NCI-H446 treated with DMSO at 0.1 percent for 48 hours (cell line): Measurements from ENCODE around the gene TOR4A.

Experiments
- DNase-seq: peaks from one replicate; lab custom pipeline; 2025; lab: John Stamatoyannopoulos, UW

Gene TOR4A

DNA sequence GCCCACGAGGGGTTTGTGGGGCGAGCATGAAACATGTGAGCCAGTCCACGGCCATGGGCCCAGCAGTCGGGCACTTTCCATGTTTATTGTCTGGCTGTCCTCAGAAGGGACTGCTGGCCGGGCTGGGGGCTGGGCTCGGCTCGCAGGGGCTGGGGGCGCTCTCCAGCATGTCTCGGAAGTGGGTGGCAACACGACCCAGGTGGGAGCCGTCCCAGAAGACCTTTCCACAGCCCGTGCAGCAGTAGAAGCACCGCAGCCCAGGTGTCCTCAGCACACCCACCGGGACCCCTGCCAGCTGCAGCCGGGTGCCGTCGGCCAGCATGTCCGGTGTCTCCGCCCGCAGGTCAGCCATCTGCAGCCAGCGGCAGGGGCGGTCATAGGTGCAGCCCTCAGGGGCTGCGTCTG, 29.3 kb downstream of the TOR4A start:
- no peak for DNase-seq

DNA sequence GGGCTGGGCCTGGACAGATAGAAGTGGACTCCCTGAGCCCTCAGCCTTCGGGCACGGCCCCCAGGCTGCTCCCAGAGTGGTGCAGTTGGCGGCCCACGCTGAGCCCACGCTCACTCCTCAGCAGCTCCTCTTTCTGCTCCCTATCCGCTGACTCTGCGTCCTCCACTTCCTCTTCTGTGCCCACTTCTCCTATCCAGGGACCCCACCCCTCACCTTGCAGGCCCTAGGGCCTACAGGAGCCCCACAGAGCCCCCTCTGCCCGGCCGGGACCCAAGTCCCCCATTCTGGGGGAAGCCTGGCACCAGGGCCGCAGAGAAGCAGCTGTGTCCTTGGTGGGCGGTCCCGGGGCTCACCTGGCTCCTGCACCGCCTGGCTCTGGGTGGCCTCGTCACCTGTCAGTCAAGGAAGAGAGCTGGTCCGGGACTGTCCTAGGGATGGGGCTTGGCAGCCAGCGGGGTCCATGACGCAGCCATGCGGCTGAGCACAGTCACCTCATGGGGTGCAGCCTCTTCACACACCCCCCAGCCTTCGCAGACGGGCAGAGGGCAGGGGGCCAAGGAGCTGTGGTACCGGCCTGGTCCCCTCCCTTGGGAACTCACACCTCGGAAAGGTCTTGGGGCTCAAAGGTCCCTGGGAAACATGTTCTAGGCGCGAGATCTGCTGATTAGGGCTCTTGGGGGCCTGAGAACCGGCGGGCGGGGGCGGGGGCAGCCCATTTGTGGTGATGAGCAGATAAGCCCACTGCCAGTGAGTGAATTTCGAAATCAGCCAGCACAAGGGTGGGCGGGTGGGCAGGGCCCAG, 29.9 kb downstream of the TOR4A start:
- no peak for DNase-seq

- DNase-seq, result no peak
These were observed 30.6 kb downstream of the TOR4A start for GRCh38 chr9:137308057-137308619.

DNA sequence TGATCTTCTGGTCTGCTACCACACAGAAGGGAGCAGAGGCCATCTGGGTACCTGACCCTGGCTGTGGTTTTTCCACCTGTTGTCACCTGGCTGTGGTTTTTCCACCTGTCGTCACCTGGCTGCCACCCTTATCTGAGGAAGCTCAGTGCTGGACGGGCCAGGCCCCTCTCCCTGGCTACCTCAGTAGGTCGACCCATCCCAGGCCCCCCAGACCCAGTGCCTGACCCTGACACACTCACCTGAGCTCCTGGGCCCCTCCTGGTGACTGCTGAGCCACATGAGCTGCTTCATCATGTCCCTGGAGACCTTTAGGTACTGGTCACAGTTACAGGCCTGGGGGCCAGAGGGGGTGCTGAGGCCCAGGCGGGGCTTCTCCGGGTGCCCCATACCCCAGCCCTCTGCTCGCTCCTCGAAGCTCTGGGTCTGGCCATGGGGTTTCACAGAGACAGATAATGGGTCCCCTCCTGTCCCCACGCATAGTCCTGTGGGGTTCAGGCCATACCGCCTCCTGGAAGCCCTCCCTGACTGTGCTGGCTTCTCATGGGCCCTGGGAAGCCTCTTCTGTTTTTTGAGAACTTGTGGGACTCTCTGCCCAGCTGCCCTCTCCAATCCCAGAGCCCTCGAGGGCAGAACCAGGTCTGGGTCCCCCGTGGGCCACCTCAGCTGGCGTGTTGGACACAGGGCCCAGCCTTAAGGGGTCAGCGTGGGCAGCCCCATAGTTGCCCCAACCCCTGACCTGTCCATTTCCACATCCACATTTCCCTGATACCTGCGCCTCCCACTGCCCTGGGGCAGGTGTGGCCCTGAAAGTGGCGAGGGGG, 32.1 kb downstream of the TOR4A start:
- no peak for DNase-seq

- DNase-seq, result no peak
These were observed 32.9 kb downstream of the TOR4A start for GRCh38 chr9:137310189-137311052.

DNA sequence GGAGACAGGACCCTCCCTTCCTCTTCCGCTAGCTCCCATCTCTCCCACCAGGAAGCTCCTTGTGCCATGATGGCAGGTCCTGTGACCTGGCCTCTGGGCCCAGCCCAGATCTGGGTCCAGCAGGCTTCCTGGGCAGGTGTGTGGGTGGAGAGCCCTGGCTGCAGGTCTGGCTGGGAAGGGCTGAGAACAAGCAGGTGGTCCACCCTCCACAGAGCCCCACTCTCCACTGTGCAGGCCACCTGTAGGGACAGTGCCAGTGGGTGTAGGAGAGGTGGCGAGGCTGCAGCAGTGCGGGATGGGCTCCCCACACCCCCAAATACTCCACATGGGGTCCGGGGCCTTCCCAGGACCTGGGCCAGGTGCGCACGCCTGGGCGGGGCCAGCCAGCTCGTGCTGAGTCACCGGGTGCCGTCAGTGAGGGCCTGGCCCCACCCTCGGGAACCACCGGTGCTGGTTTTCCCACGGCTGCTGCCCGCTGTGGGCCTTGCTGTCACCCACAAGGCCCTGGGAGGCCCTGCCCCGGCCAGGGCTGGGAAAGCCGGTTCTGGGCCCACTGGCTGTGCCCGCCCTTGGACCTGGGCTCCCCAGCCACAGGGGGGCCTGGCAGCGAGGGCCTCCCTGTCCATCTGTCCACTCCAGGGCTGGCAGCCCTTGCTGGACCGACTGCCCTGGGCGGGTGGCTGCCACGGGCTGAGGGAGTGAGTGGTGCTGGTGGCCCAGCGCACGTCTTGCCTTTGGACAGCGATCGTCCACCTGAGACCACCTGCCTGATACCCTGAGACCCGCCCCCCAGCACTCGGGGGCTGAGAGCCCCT, 33.9 kb downstream of the TOR4A start:
- no peak for DNase-seq

DNA sequence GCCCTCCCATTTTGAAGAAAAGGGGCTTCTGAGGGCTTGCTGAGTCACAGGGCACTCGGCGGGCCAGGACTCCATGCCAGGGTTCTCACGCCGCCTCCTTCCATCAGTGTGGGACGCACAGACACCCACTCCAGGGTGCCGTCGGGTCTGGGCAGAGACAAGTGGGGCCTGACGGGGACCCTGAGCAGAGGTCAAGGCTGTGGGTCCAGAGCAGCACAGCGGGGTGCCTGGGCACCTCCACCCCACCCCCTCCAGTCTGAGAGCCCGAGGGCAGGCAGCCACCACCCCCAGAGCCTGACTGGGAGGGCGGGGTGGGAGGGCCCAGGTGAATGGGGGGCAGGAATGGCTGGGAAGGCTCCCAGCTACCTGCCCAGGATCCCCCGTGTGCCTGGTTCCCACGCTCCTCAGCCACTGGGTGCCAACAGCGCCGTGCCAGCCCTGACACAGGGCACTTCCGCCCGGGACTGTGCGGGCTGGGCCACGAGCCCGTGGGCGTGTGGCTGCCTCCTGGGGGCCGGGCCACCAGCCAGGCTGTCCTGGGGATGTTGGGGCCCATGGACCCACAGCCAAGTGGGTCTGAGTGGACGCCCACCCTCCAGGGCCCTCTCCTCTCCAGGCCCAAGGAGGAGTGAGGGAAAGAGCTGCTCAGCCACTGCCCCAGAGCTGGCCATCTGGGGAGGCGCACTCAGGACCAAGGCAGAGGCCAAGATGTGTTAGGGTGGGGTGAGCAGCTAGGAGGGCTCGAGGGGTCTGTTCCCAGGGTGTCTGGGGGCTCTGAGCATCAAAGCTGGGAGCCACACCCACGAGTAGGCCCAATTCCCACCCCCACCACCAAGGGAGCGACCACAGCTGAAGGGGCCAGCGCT, 34.7 kb downstream of the TOR4A start:
- no peak for DNase-seq

GRCh38 chr9:137312852-137313325, 35.4 kb downstream of the TOR4A start:
- DNase-seq, result no peak

DNA sequence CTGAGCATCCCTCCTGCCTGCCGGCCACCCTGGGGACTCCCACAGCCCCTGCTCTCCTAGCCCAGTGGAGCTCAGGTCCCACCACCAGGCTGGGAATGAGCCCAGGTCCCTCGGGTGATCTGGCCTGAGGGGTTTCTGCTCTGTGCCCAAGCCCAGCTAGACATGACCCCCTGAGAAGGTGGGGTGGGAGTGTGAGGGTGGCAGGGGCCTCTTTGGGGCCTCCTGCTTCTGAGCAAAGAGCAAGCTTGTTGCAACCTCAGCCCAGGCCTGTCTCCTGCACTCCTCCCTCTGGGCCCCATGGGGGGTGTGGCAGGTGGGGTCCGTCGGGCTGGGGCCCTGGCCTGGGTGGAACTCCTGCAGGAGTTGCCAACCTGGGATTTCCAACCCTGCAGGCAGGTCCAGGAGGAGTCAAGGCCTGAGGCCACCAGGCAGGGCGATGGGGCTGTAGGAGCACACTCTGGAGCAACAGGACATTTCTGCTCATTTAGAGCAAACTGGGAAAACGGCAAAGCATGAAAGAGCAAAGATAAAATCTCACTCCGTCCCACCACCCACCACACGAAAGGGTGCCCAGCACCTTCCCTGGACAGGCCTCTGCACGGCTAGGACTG, 35.9 kb downstream of the TOR4A start:
- DNase-seq, result no peak

DNA sequence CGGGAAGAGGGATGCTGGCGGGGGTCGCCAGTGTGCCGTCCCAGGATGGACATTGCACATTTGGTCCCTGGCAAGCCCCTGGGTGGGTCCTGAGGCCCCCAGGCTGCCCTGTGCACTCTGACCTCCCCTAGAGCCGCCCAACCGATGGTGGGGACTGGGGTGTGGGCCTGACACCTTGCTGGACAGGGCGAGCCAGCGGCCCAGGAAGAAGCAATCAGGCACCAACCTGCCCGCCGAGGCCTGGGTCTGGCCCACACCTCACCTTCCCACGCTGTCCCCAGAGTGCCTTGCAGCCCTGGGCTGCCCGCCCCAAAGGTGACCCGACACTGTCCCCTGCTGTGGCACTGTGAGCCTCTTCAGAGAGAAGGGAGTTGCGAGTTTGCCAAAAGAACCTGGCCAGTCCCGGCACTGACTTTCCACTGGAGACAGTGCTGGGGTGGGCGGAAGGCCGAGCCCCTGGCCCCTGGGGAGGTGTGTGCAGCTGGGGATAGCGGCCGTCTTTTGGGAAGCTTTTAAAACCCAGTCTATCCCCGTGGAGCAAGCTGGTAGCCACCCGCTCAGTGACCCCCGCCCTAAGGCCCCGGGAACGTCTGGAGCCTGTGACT, 36.5 kb downstream of the TOR4A start:
- no peak for DNase-seq

DNA sequence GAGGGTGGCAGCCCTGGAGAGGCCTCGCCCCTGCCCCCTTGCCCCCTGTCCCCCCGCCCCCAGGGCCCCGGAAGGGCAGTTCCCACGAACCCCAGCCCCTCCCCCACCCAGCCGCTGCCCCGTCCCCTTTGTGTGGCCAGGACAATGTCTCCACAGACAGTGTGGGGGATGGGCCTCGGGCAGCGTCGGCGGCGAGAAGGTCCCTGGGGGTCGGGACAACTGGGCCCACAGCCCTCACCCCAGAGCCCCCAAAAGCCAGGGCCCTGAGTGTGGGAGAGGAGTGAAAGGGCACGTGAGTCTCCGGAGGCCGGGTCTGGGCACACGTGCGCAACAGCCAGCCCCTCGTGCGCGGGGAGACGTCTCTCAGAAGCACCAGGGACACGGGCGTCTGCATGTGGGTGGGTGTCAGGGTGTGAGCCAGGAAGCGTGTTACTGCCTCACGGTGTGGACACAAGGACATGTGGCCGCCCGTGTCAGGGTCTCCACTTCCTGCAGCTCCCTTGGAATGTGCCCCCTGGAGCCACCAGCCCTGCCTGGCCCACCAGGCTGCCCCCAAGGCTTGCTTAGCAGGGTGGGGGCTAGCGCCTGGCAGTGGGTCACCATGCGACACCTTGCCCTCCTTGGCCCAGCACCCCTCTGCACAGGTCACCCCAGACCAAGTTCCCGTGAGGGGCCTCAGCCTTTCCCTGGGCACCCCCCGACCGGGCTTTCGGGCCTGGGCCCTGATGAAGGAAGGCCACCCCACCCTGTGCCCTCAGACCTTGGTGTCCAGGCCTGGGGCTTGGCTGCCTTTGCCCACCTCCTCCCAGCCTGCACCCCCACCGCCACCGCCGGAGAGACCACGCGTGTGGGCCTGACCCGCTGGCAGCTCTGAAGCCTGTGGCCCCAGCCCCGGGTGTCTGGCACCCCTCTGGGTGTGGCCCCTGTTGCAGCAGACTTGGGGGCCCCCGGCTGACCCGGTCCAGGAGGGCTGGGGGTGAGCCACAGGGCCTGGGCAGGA, 37.3 kb downstream of the TOR4A start:
- no peak for DNase-seq

DNA sequence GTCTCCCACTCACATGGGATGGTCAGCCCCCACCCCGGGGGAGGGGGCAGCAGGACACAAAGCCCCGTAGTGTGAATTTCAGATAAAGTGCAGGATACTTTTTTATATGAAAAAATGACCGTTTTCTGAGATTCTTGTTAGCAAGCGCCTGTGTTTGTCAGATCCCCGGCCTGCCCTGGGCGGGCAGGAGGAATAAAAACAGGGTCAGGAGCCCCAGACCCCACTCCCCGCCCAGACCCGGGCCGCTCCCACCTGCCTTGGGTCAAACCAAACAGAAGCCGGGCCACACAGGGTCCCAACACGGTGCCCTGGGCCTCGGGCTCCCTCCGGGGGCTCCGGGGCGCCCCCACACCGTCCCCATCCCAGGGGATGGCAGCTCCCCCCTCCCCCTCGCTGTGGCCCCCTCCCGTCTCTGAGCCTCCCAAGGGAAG, 38.1 kb downstream of the TOR4A start:
- DNase-seq, result no peak

DNA sequence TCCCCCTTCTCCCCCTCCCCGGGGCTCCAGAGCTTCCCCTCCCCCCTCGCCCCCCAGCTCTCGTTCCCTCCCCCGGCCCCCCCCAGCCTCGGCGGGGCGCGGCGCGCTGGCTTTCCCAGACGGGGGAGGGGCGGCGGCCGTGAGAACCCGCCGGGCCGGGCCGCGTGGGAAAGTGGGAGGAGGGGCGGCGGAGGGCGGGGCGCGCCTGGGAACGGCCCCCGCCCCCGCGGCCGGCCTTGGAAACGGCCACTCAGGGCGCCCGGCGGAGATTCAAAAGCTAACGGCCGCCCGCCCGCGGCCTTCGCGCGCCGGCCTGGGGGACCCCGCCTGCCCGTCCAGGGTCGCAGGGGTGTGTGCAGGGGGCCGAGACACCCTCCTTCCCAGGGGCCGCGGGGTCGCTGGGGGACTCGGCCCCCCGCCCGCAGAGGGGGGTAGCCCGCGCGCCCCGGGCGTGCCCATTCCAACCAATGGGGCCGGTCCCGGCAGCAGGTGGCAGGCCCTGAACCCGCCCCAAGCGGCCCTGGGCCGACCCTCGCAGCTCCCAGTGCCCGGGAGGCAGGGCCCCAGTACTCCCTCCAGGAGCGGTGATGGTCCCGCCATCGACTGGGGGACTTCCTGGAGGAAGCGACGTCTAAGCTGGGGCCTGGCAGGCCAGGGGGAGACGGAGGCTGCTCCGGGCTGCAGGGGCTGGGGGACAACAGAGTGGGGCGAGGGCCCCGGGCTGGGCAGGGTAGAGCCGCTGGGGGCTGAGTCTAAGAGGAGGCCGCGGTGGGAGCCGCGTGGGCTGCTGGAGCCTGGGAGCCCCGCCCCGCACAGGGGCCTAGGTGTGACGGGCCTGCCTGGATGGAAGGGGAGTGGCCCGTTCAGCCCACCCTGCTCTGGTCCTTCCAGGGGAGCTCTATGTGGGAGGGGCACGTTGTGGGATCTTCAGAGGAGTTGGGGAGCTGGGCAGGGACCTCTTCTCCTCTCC, 38.8 kb downstream of the TOR4A start:
- no peak for DNase-seq

GRCh38 chr9:137317021-137317717, 39.6 kb downstream of the TOR4A start:
- no peak for DNase-seq

DNA sequence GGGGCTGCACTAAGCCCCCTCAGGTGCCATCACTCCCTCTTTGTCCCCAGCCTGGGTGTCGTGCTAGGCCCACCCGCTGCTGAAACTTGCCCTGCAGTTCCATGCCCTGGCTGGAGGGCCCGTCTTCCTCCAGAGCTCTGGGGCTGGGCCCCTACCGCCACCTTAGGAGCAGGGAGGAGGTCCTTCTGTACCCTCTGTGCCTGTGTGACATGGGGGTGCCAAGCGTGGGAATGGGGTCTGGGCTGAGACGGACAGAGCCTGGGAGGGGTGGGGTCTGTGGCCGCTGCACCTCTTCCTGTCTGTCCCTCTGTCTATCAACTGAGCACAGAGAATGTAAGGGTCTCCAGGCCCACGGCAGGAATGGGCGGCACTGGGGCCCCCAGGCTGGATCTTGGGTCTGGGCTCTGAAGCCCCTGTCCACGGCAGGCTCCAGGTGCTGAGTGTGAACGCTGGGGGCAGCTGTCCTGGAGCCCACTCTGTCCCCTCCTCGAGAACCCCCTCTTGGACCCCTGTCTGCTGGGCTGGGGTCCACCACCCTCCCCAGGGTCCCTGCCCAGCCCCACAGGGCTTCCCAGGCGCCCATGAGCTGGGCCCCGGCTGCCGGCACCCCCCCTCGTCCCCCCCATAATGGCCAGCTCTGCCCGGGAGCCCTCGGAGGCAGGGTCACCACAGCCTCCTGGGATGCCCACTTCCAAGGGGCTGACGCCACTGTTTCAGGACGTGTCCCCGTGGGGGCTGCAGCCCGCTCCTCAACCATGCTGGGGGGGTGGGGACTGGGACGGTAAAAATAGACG, 40.4 kb downstream of the TOR4A start:
- no peak for DNase-seq
